Measurements from ENCODE around the gene NT5DC4.

DNA sequence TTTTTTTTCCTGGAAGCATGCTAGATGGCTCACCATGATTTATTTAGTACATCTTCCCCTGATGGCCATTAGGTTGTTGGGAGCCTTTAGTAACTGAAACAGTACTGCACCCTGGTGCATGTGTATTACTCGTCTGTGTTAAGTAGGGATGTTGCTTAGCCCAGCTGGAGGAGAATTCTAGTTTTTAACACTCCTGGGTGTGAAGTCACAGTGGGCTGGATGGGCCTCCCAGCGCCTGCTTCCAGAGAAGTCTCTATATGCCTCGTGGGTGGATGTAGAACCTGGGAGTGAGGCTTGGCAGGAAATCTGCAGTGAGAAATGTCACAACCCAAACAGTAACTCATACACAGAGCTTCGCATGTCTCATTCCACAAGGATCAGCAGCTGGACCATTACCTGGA is 28.9 kb upstream of the NT5DC4 start:
- no peak for TF ChIP-seq POLR2A (IDR thresholded peaks at IDR 0.05)
- TF ChIP-seq, protein P1, sequence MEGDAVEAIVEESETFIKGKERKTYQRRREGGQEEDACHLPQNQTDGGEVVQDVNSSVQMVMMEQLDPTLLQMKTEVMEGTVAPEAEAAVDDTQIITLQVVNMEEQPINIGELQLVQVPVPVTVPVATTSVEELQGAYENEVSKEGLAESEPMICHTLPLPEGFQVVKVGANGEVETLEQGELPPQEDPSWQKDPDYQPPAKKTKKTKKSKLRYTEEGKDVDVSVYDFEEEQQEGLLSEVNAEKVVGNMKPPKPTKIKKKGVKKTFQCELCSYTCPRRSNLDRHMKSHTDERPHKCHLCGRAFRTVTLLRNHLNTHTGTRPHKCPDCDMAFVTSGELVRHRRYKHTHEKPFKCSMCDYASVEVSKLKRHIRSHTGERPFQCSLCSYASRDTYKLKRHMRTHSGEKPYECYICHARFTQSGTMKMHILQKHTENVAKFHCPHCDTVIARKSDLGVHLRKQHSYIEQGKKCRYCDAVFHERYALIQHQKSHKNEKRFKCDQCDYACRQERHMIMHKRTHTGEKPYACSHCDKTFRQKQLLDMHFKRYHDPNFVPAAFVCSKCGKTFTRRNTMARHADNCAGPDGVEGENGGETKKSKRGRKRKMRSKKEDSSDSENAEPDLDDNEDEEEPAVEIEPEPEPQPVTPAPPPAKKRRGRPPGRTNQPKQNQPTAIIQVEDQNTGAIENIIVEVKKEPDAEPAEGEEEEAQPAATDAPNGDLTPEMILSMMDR (IDR thresholded peaks at IDR 0.05), result no peak

All from uterus (tissue), 2 donors.